KOPT-K1 (cell line): Measurements from ENCODE around the gene BCL2A1.
"Not testable (repeated sequence)": the region's sequence is repeated elsewhere in the genome, so short reads cannot be mapped to it uniquely, and the experiment has no call there.

Source experiments
- H3K27ac ChIP-seq: fragments of 200-600 bp; sonication (generic); 2 replicates; pipeline ENCODE4 v1.5.1; 2016; ENCODE audit warnings: antibody characterized with exemption, mild to moderate bottlenecking, low read depth, low read length; ENCODE audit not compliant: poor library complexity, severe bottlenecking
- H3K36me3 ChIP-seq: fragments of 200-600 bp; sonication (generic); 2 replicates; pipeline ENCODE4 v1.5.1; 2017; ENCODE audit warnings: antibody characterized with exemption, mild to moderate bottlenecking, low read length, moderate library complexity; ENCODE audit not compliant: insufficient read depth
- H3K9me3 ChIP-seq: fragments of 200-600 bp; sonication (generic); 2 replicates; pipeline ENCODE4 v1.5.1; 2017; ENCODE audit warnings: antibody characterized with exemption, low read length, mild to moderate bottlenecking; ENCODE audit not compliant: insufficient read depth, poor library complexity, severe bottlenecking

BCL2A1 gene

GRCh38 chr15:79929412-79929811, 41.6 kb downstream of the BCL2A1 start:
- Histone ChIP-seq H3K27ac (no peak overlapping the region), H3K9me3 (no peaks in the 10 kb centered on the region), H3K36me3 (no peaks in the 10 kb centered on the region)

- not testable (repeated sequence) for H3K36me3 ChIP-seq, H3K27ac ChIP-seq
- H3K9me3 ChIP-seq: peaks cover 12% of the 10 kb centered on the region
These were observed 44.9 kb downstream of the BCL2A1 start for GRCh38 chr15:79926116-79926515.

DNA sequence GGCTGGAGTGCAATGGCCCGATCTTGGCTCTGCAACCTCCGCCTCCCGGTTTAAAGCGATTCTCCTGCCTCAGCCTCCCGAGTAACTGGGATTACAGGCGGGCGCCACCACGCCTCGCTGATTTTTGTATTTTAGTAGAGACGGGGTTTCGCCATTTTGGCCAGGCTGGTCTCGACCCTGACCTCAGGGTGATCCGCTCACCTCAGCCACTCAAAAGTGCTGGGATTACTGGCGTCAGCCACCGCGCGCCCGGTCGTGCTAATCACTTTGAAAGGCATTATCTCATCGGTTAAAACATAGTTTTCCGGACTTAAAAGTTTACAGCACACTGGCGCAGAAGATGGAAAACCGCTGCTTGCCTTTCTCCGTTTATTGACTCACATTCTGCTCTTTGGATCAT, 46.6 kb downstream of the BCL2A1 start:
- peaks cover 26% of the 10 kb centered on the region for H3K36me3 ChIP-seq
- H3K9me3 ChIP-seq: peaks cover 29% of the 10 kb centered on the region
- H3K27ac ChIP-seq: peak overlapping the region; percentile 98

DNA sequence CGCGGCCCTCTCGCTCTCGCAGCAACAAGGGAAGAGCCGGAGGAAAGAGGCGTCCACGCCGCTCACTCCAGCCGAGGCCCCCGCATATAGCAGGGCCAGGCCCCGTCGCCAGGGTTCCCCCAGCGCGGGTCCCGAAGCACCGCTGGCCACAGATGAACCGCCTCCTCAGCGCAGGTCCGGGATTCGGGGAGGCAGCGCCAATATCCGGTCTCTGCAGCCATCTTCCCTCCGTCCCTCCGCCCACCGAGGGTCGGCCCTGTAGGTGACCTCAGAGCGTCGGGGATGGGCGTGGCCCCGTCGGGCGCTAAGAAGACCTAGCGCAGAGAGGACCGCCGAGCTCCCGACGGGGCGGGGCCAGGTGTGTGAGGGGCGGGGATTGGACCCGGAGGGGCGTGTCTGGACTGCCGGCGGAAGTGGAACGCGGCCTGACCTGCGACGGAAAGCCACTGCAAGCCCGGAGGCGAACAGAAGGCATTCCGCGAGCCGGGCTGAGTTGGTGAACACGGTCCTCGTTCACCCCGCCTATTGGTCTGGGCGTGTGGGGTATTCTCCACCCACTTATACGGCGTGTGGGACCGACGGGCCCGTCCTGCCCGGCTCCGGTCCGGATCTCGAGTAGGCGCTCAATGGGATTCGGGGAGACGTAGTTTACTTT, 47.4 kb downstream of the BCL2A1 start:
- H3K27ac ChIP-seq: peak overlapping the region; percentile 98
- peaks cover 37% of the 10 kb centered on the region for H3K9me3 ChIP-seq
- H3K36me3 ChIP-seq: peaks cover 33% of the 10 kb centered on the region

DNA sequence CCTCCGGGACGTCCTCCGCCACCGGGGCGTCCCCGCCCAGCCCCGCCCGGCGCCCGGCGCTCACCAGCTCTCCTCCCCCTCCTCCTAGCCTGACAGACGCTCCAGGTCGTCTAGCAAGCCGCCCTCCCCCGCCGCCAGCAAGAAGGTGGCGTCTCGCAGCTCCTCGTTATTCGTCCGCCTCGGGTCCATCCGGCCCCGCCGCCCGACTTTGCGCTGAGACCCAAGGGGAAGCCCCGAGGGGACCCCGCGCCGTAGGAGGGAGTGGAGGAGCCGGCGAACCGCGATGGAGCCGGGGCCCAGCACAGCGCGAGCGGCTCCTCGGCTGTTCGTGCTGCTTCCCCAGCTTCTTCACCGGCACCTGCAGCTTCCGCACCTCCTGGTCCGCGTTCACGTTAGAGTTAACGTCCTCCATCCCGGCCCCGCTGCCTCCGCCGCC, 47.9 kb downstream of the BCL2A1 start:
- peaks cover 42% of the 10 kb centered on the region for H3K9me3 ChIP-seq
- H3K27ac ChIP-seq: peak overlapping the region; percentile 98
- H3K36me3 ChIP-seq: peaks cover 36% of the 10 kb centered on the region

DNA sequence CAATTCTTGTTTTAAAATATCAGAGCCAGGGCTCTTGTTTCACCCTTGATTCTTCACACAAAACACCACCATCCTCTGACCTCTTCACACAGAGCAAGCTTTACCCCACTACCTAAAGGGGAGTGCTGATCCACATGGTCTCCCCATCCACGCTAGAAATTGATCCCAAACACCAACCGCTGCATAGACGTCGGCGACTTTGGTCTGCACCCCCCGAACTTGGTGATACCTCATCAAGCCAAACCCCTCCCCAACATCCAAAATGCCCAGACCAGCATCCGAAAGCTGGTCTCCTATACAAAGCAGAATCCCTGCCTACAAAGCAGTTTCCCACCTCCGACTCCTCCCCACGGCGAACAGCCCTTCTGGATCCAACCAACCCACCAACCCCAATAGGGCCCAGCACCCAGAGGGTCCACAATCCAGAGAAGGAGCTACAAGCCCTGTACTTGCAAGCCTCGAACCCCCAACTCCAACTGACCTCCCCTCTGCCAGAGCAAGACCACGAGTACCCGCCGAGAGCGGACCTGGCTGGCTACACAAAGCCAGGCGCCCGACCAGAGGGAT, 48.4 kb downstream of the BCL2A1 start:
- peaks cover 47% of the 10 kb centered on the region for H3K9me3 ChIP-seq
- H3K27ac ChIP-seq: peak overlapping the region; percentile 98

DNA sequence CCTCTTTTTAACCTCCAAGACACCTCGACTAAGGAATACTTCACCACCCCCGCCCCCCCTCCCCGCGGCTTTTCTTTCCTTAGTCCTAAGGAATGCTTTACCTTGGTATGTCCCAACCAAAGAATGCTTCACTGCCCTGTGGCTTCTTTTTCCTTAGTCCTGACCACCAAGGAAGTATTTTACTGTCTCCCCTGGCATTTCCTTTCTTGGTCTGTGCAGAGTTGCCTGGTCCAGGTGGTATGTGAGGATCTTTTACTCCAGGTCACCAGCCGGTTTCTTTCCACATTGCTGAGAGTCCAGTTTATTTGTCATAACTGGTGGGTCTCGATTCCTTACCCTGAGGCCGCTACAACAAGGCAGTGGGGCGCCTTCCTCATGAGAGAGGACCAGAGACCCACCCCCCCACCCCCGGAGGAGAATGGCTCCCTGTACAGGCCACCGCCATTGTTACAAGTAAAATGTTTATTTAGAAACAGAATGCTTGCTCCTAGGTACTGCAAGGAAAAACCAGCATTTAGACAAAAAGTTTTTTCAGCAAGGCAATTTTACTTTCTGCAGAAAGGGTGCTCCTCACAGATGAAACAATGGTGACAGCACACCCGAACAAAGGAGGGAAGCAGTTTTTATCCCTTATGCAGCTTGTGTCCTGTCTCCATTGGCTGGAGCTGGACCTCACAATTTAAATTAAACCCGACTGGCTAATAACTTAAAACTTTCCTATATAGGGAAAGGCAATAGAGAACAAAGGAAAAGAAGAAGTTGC, 51.1 kb downstream of the BCL2A1 start:
- H3K36me3 ChIP-seq: peaks cover 63% of the 10 kb centered on the region
- H3K9me3 ChIP-seq: peaks cover 74% of the 10 kb centered on the region
- no peak overlapping the region for H3K27ac ChIP-seq

More for the DNA sequence above, 48.4 kb downstream of the BCL2A1 start:
- peaks cover 41% of the 10 kb centered on the region for H3K36me3 ChIP-seq

DNA sequence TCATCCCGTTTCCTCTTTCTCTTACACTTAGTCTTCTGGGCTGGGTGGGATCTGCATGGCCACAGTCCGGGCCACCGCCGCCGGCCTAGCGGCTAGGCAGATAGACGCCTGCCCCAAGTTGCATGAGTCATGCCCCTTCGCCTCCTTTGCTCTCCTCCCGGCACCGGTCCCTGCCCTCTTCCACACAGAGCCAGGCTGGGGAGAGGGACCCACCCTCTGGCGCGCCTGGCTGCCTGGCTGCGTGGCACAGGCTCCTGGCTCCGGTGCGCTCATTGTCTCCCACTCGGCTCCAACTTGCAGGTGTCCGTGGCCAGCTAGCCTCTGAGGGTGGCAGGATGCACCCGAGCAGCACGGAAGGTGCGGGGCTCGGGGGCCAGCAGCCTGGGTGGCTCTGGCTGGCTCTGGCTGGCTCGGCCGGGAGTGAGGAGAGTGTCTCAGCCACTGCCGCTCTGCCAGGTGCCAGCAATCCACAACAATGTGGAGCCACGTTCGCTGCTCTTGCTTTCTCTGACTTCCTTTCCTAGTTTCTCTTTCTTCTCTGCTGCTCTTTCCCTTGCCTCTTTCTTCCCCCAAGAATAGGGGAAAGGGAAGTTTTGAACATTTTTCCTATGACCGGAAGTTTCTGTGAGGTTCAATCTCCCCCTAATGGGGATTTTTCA, 51.8 kb downstream of the BCL2A1 start:
- H3K27ac ChIP-seq: no peak overlapping the region
- H3K36me3 ChIP-seq: peaks cover 67% of the 10 kb centered on the region
- peaks cover 81% of the 10 kb centered on the region for H3K9me3 ChIP-seq

DNA sequence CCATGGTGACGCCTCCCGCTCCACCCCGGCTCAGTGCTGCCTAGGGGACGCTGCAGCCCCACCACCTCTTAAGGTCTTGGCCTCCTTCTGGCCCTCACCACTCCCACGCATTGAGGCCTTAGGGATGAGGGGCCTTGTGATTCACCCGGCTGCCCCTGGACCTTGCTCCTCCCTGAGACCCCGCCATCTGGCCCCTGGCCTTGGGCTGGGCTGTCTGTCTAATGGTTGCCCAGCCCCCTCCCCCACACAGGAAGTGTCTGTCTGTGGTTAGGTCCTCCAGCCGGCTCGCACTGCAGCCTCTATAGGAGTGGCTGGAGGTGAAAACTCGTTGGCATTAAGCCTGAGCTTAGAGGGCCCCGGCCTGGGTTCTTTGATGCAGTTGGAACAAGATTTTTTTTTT, 52.7 kb downstream of the BCL2A1 start:
- Histone ChIP-seq H3K9me3 (peaks cover 89% of the 10 kb centered on the region), H3K36me3 (peaks cover 77% of the 10 kb centered on the region), H3K27ac (no peak overlapping the region)

DNA sequence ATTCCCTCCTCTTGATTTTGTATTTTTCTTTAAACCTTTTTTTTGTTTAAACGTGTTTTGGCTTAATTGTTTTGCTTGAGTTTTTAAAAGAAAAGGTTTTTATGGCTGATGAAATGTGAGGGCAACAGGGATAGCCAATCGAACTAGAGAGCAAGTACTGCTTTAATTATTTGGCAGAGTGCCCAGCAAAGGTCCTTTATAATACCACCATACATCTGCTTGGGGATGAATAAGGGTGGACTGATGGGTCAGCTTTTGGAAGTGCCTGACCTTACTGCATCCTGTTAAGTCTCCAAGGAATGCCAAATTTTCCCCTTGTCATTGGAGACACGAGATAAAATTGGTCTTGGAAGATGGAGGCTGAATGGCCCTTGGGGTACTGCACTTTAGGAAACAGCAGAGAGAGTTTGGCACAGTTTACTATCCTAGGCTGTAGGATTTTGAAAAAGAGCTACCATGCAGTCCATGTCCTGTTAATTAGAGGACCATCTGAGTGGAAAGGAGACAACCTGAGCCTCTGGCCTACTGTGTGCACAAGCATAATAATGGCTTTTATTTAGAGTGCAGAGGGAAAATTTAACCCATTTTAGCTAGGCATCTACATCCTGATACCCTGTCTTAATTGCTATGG, 54.4 kb downstream of the BCL2A1 start:
- Histone ChIP-seq H3K27ac (no peak overlapping the region), H3K9me3 (peaks cover 89% of the 10 kb centered on the region), H3K36me3 (peaks cover 74% of the 10 kb centered on the region)

- H3K27ac ChIP-seq: not testable (repeated sequence)
- peaks cover 82% of the 10 kb centered on the region for H3K9me3 ChIP-seq
- peaks cover 67% of the 10 kb centered on the region for H3K36me3 ChIP-seq
These were observed 55.1 kb downstream of the BCL2A1 start for GRCh38 chr15:79915776-79916501.

- Histone ChIP-seq H3K9me3 (peaks cover 79% of the 10 kb centered on the region), H3K27ac (no peak overlapping the region), H3K36me3 (peaks cover 56% of the 10 kb centered on the region)
These were observed 56.3 kb downstream of the BCL2A1 start for GRCh38 chr15:79914728-79915127.
